ENCODE measurements around the gene MIER3. TPM values are rescaled to one million over a fixed set of nuclear protein-coding genes. Genes with fewer than 3 reads are reported as not detected.
"Not testable (repeated sequence)": the region's sequence is repeated elsewhere in the genome, so short reads cannot be mapped to it uniquely, and the experiment has no call there.

Gene MIER3
- 15.6 TPM for total RNA-seq (ENCODE audit: insufficient read depth, low replicate concordance)

DNA sequence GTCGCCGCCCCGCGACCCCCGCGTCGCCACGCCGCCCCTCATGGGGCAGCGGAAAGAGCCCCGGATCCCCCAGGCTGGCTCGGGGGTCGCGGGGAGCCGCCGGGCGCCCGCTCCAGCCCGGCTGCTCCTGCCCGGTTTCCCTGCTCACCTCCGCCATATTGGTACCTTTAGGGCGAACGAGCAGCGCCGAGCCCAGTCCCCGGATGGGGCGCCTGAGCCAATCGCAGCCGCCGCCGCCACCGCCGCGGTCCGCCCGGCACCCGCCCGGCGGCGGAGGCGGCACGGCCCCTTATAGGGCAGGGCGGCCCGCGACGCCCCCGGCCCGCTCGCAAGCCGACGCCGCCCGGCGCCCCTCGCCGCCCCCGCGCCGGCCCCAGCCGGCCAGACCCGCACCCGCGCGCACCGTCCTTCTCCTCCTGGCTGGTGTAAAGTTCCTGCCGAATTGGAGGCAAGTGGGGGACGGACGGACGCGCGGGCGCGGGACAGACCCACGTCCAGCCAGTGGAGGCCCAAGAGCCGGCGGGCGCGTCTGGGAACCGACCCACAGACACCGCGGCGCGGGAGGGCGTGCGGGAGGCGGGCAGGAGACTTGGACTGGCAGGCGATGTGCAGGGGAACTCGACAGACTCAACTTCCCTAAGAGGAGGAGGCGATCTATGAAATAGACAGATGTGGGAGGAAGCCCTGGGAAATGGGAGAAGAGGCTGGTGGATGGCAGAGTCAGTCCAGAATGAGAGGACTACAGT, at the start of gene MIER3:
Gene MIER3, minus strand, starts transcription at position 178 of the 746 bp plus-strand sequence. Its CDS starts 21 bp downstream, at position 157.
- peak; percentile 83 for DNase-seq (ENCODE audit: low spot score)

GRCh38 chr5:56995596-56995995, 43.7 kb upstream of the MIER3 start:
- DNase-seq (ENCODE audit: low spot score), result no peak

DNA sequence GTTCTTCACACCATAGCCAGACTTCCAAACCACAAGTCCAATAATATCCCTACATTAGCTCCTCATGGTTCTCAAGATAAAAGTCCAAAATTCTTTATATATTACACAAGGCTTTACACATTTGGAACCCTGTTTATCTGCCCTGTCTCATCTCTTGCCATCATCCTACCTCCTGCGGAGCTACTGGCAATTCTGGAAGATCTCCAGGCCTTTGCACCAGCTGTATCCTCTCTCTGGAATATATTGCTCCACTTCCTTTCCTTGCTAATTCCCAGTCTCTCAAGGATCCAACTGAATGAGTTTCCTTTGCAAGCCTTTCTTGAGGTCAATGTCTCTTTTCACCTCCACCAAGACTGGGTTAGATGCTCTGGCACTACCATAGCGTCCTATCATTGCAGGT, 41.3 kb upstream of the MIER3 start:
- DNase-seq (ENCODE audit: low spot score), result no peak

- no peak for DNase-seq (ENCODE audit: low spot score)
Measured at GRCh38 chr5:56989676-56990075, 37.8 kb upstream of the MIER3 start.

- no peak for DNase-seq (ENCODE audit: low spot score)
Measured at GRCh38 chr5:56988490-56988889, 36.6 kb upstream of the MIER3 start.

DNA sequence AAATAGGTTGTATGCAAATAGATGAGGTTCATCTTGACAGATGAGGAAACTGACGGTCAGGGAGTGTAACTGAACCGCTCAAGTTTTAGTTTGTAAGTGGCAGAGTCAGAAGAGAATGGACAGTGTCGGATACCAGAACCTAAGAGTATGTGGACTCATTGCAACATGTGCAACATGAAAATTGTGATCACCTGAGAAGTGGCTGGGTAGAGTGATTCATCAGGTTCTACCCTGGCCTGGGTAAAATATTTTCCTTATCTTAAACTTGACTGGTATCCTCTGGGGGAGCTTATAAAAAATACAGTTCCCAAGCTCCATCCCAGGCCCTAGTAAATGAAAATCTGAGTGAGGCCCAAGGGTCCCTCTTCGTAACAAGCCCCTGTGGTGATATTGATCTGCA, 35.2 kb upstream of the MIER3 start:
- no peak for DNase-seq (ENCODE audit: low spot score)

GRCh38 chr5:56986626-56986947, 34.7 kb upstream of the MIER3 start:
- DNase-seq (ENCODE audit: low spot score), result no peak

- DNase-seq (ENCODE audit: low spot score), result no peak
Measured at GRCh38 chr5:56985936-56986625, 34.2 kb upstream of the MIER3 start.

DNA sequence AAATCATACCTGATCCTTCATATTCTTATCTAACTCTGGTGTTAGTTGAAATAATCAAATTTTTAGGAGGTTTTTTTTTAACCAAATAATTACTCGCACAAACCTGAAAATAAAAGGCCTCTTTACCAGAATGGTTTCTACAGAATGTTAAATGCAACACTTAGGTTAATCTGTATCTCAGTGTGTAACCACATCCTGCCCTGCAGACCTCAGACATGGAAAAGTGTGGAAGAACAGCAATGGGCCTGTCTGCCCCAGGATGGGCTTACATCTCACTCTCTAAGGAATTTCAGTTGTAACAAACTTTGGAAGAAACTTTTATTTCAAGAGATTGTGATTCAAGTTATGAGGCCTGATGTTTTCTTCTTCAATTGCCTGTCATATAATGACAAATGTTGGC, 32.5 kb upstream of the MIER3 start:
- DNase-seq (ENCODE audit: low spot score), result no peak

DNA sequence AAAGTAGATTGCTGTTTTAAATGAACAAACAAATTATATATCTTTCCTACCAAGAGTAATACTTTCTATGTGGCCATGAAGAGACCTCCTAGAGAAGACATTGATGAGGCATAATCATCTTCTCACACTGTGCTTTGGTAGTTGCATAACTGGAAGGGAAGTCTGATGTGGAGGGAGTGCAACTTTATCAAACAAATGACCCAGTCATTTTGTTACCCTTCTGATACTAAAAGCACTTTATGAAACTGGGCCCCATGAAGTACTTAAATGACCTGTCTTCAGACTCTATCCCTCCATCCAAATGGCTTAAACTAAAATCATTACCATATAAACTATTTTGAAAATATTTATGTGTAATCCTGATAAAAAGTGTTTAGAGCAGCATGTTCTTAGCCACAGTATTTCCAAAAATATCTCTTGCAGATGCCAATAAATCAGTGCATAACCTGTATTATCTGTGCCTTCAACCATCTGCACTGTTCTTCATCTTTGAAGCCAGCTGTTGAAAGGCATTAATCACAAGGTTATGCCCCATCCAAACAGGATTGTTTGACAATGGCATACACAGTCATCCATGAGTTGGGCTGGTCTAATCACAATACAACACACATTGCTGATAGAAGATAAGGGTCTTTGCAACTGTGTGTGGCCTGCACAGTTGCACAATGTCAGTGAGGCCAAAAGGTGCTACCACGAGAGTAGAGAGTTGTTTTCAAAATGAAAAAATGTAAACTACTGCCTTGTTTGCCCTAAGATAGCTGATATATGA, 31.9 kb upstream of the MIER3 start:
- no peak for DNase-seq (ENCODE audit: low spot score)

DNA sequence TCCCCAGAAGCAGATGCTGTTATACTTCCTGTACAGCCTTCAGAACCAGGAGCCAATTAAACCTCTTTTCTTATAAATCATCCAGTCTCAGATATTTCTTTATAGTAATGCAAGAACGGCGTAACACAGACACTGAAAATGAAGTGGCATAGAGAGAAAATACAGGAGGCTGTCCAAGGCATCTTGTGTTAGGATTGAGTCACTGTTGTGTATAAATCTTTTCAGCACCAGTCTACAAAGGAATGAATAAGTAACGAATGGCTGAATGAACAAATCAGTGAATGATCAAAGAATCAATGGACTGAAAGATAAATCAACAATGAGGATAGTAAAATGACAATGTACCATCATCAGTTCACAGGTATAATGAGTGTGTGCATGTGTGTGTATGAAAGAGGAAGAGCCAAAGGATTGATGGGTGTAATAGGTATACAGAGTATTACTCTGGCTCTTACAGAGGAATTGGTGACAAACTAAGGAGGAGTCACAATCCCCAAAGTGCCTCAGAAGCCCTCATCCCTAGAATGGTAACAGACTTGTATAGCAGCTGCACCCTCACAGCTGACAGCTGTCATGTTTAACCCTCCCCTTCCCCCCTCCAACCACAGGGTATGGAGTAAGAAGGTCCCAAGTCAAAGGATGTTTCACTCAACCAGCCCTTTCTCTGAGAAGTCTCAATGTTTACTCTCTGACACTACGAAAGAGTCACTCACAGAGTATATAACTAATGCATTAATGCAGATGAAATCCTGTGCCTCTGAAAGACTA, 29.8 kb upstream of the MIER3 start:
- no peak for DNase-seq (ENCODE audit: low spot score)

DNA sequence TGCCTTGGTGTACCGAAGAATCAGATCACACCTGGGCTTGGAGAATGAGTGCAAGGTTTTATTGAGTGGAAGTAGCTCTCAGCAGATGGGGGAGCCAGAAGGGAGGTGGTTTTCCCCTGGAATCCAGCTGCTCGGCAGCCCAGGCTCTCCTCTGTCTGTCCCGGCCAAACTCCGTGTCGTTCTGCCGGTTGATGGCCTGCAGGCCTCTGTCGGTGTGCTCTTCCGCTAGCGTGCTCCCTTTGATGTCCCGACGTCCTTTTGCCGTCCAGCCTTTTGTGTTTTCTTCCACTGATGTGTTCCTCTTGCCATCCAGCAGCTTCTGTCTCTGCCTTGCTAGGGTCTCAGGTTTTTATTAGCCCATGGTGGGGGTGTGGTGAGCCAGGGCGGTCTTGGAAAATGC, 28.0 kb upstream of the MIER3 start:
- DNase-seq (ENCODE audit: low spot score), result no peak

GRCh38 chr5:56979526-56979925, 27.6 kb upstream of the MIER3 start:
- DNase-seq (ENCODE audit: low spot score), result not testable (repeated sequence)

DNA sequence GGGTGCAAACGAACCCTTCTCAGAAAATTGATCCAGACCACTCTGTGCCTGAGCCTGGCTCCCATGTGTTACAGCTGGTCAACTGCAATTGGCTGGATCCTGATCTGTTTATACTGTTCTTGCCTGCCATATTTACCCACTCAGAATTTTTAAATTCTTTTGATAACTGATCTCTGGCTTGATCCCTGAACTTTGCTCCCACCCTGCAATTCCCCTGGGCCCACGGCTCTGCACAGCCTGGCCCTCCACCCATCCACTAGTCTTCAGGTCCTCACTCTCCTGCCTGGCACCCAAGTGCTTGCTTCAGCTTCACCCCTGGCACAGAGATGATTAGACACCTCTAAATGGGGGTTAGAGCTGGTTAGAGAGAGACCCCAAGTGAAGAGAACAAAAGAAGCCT, 25.9 kb upstream of the MIER3 start:
- DNase-seq (ENCODE audit: low spot score), result no peak

- no peak for DNase-seq (ENCODE audit: low spot score)
Measured at GRCh38 chr5:56977021-56977420, 25.1 kb upstream of the MIER3 start.

GRCh38 chr5:56974241-56974640, 22.3 kb upstream of the MIER3 start:
- DNase-seq (ENCODE audit: low spot score), result no peak

- DNase-seq (ENCODE audit: low spot score), result no peak
Measured at GRCh38 chr5:56973473-56973872, 21.6 kb upstream of the MIER3 start.

DNA sequence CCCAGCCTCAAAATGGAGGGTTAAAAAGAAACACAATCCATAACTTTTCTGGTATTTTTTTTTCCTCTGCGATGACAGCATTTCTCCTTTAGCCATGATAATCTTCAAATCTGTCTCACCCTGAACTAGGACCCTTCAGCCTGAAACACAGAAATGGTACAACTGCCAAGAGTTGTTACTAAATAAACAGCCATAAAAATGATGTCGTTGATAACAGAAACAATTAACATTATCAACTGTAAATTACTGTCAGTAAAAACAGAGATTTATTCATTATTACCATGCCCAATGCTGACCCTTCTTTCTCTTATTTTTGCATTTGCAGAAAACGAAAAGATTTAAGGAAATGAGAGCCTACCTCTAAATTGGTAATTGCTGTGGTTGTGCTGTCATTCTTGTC, 19.4 kb upstream of the MIER3 start:
- no peak for DNase-seq (ENCODE audit: low spot score)

DNA sequence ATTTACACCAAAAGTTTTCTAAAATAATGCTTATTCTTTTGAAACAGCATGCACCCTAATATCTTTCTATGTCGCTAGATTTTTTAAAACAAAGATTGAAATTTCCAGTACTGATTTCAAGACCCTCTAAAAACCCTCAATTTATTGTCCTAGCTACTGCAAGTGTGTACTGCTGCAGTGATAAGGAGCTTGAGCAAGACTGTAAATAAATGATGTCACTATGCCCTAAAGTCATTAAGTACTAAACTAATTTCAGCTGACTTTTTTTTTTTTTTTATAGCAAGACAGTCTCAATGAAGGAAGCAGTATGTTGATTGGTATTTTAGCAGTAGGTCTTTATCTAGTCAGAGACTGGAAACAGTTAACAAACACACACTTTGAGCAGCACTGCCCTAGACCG, 12.2 kb upstream of the MIER3 start:
- DNase-seq (ENCODE audit: low spot score), result no peak

DNA sequence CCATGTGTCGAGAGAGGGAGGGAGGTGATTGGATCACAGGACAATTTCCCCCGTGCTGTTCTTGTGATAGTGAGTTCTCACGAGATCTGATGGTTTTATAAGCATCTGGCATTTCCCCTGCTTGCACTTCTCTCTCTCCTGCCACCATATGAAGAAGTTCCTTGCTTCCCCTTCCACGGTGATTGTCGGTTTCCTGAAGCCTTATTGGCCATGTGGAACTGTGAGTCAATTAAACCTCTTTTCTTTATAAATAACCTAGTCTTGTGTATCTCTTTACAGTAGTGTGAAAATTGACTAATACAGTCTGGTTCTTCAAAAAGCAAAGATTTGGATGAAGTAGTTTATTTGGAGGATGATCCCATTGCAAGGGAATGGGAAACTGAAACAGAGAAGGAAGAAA, 11.3 kb upstream of the MIER3 start:
- no peak for DNase-seq (ENCODE audit: low spot score)

DNA sequence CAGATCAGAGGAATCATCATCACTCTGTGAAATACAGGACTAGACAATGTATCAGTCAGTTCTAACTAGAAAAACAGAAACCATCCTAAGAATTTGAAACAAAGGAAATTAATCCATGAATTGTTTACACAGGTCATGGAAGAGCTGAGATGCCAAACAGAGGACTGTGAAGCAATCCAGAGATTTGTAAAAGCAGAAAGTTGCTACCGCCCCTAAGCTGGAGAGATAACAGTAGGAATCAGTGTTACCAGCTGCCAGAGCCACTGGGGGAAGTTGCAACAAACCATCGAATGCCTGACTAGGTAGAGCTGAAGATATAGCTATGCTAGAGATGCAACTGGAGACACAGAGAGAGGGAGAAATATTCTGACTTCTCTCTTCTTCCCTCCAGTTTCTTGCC, 10.4 kb upstream of the MIER3 start:
- DNase-seq (ENCODE audit: low spot score), result peak; percentile 49

DNA sequence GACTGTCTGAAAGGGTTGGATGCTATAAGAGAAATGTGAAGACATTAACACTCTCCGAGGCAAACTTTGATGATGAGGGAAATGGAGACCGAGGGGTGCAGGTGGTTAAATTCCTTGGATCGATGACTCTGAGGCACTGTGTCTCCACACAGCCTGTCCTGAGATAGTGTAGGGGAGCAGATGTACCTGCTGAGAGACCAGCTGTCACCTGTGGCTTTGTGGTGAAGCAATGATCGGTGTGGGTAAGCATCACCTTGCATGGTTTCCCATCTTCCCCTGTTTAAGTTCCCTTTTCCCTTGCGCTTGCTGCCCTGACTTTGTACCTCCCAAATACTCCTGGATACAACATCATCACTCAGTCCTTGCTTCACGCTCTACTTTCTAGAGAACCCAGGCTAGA, 9.8 kb upstream of the MIER3 start:
- DNase-seq (ENCODE audit: low spot score), result no peak
